EL (cell line): ENCODE measurements around the gene PCSK5.
"Not testable (repeated sequence)": the region's sequence is repeated elsewhere in the genome, so short reads cannot be mapped to it uniquely, and the experiment has no call there.

ENCODE experiments used
- DNase-seq: peaks from one replicate; pipeline ENCODE4 v3.0.0-alpha.2; 2016

Gene PCSK5

GRCh38 chr9:76289042-76289441 lies 398.6 kb downstream of the PCSK5 start:
- no peak for DNase-seq

DNA sequence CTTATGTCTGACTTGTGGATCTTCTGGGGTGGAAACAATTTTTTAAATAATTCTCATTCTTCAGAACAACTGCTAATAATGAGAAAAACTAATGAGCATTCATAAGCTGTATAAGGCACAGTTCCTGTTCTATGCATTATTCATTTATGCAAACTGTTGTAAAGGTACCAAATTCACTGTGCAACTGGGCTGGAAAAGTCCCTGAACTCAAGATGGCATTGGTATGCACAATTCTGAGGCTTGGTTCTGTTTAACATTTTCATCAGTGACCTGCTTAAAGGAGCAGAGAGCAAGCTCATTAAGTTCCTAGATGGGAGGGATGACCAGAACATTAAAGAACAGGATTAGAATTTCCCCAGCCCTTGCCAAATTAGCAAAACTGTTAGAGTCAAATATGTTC lies 399.2 kb downstream of the PCSK5 start:
- DNase-seq = no peak

DNA sequence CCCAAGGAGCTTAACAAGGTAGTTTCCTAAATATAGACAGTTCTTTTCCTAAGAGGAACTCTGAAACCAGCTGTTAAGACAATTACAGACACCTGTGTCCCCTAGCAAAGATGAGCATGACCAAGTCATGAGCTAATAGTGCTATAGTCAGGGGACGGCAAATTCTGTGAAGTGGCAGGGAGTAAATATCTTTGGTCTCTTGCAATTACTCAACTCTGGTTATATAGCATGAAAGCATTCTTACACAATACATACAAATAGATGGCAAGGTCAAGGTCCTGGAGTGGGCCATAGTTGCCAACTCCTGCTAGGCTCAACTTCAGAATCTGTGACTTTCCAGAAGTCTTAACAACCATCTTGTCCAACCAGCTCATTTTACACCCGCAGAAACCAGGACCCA lies 400.1 kb downstream of the PCSK5 start:
- DNase-seq = no peak

GRCh38 chr9:76292246-76292645 lies 401.8 kb downstream of the PCSK5 start:
- no peak for DNase-seq

GRCh38 chr9:76292658-76293057 lies 402.2 kb downstream of the PCSK5 start:
- DNase-seq = no peak

GRCh38 chr9:76294301-76294700 lies 403.8 kb downstream of the PCSK5 start:
- no peak for DNase-seq

DNA sequence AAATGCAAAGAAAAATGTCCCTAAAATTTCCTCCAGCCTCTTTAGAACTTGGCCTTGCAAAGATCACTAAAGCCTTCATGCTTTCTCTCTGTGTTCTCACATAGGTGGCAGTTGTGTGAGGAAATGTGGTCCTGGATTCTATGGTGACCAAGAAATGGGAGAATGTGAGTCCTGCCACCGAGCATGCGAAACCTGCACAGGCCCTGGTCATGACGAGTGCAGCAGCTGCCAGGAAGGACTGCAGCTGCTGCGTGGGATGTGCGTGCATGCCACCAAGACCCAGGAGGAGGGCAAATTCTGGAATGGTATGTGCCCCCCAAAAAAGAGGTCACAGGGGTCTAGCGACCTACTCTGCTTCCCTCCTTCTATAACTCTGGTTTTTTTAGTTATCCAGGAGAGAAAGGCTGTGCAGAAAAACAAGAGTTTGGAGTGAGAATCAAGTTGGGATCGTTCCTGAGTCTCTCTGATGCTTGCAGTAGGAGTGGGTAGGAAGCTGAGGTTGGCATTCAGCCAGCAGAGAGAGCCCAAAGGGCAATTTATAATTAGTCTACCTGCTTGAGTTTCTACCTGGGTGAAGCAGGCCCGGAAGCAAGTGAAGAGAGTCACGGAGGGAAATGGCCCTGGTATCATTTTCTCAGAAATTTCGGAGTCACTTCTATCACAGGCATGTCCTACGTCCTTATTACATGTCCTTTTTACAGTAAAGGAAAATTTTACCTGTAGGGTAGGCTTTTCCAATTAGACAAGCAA lies 406.3 kb downstream of the PCSK5 start:
- no peak for DNase-seq

- no peak for DNase-seq
Observed at GRCh38 chr9:76297721-76298239, 407.3 kb downstream of the PCSK5 start.

GRCh38 chr9:76298521-76299144 lies 408.2 kb downstream of the PCSK5 start:
- DNase-seq = no peak

DNA sequence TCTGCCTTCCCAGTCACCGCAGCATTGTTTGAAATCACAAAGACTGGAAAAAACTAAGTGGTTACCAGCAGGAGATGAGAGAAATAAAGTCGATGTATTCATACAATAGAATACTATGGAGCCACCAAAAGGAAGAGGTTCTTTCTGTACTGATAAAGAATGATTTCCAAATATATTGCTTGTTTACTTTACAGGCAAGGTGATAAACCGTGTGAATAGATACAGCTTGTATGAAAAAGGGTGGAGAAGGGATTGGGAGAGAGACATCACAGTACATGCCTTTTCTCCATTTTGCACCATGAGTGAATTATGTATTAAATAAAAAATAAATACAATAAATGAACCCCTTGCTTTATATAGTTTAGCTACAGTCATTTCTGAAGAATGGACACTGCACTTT lies 412.1 kb downstream of the PCSK5 start:
- DNase-seq = no peak

DNA sequence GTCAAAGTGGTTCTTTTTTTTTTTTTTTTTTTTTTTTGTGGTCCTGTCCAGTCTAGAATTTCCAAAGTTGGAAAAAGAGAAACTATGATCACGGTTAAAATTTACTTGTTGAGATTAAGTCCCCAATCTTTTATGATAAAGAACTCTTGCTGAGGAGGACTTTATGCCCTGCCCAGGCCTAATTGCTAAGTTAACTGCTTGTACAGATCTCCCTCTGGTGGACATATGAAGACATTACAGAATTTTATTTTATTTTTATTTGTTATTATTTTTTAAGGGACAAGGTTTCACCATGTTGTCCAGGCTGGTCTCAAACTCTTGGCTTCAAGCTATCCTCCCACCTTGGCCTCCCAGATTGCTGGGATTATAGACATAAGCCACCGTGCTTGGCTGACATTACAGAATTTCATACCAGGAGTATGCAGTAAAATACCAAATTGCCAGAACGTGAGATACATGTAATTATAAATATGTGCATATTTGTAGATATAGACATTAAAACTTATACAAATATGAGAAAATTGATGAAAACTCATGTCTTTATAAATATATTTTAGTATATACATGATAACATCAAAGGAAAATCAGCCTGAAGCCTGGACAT lies 412.6 kb downstream of the PCSK5 start:
- DNase-seq = peak; percentile 42

DNA sequence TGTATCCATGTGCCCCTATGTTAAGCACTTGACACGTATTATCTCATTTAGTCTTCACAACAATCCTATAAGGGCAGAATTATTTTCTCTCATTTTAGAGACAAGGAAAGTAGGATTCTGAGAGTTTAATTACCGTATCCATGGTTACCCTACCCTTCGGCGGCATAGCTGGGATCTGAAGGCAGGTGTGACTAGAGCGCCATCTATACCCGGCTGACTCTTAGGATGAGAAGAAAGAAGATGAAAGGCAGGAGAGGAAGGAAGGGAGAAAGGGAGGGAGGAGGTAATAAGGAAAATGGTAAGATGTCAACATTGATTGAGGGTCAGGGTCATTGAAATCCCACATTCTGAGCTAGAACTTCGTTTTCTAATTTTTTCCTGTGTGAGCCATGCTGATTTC lies 416.6 kb downstream of the PCSK5 start:
- DNase-seq = not testable (repeated sequence)

DNA sequence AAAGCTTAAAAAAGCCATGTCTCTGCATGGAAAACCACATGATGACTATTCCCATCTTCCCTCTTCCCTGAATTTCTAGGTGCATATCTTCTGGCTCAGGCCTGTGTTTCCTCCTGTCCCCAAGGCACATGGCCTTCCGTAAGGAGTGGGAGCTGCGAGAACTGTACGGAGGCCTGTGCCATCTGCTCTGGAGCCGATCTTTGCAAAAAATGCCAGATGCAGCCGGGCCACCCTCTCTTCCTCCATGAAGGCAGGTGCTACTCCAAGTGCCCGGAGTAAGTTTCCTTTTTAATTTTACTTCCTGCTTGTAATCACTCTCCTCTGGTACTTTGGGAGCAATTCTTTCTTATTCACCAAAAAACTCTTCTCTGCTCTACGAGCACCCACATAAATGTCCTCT lies 420.1 kb downstream of the PCSK5 start:
- no peak for DNase-seq

DNA sequence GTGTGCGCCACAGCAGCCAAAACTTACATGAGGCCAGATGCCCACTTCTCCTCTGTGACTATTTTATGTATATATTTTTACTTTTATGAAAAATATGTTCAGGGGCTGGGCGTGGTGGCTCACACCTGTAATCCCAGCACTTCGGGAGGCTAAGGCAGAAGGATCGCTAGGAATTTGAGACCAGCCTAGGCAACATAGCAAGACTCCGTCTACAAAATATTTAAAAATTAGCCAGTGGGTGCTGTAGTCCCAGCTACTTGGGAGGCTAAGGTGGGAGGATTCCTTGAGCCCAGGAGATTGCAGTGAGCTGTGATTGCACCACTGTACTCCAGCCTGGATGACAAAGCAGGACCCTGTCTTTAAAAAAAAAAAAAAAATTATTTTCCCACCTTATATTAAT lies 420.5 kb downstream of the PCSK5 start:
- DNase-seq = no peak

GRCh38 chr9:76311537-76311936 lies 421.1 kb downstream of the PCSK5 start:
- DNase-seq = no peak

GRCh38 chr9:76313771-76314170 lies 423.3 kb downstream of the PCSK5 start:
- no peak for DNase-seq

- no peak for DNase-seq
Observed at GRCh38 chr9:76314321-76314720, 423.8 kb downstream of the PCSK5 start.

DNA sequence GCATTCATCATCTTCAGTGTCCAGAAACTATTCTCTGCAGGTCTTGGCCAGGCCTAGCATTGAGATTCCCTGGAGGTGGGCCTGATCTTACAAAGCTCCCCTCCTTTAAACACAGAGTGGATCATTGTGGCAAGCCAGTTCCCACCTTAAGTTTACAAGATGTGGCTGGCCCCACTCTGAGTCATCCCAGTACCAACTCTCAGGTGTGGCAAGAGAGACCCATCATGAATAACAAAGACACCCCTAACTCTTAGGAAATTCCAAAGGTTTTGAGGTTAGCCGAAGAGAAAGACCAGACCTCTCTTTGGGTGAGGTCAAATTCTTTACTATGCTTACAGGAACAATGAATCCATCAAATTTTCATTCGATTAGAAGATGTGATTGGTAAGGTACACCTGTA lies 425.6 kb downstream of the PCSK5 start:
- no peak for DNase-seq

DNA sequence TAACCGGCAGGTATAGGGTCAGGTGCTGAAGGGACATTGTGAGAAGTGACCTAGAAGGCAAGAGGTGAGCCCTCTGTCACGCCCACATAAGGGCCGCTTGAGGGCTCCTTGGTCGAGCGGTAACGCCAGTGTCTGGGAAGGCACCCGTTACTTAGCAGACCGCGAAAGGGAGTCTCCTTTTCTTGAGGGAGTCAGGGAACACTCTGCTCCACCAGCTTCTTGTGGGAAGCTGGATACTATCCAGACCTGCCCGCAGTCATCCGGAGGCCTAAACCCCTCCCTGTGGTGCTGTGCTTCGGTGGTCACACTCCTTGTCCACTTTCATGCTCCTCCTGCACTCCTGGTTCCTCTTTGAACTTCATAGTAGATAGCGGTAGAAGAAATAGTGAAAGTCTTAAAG lies 429.0 kb downstream of the PCSK5 start:
- DNase-seq = not testable (repeated sequence)

DNA sequence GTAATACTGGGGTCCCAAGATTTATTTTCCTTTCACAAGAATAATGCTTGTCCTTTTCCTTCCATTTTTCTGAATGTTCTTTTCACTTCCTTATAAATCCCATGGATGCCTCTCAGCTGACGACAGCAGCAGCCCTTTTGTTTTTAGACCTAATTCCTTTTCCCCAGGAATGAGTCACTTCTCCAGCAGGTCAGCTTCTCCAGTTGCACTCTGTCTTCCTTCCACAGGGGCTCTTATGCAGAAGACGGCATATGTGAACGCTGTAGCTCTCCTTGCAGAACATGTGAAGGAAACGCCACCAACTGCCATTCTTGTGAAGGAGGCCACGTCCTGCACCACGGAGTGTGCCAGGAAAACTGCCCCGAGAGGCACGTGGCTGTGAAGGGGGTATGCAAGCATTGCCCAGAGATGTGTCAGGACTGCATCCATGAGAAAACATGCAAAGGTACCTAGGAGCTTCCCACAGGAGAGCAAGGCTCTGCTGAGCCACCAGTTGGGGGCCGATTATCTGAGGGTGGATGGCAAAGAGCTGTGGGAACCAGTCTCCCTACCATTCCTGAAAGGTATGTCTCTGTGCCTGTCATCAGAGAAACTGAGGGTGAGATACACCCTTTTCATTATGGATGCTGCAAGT lies 430.8 kb downstream of the PCSK5 start:
- DNase-seq = peak; percentile 67

GRCh38 chr9:76322810-76323209 lies 432.3 kb downstream of the PCSK5 start:
- DNase-seq = peak; percentile 7

- DNase-seq = no peak
Observed at GRCh38 chr9:76323490-76323889, 433.0 kb downstream of the PCSK5 start.

- not testable (repeated sequence) for DNase-seq
Observed at GRCh38 chr9:76324030-76324429, 433.6 kb downstream of the PCSK5 start.

DNA sequence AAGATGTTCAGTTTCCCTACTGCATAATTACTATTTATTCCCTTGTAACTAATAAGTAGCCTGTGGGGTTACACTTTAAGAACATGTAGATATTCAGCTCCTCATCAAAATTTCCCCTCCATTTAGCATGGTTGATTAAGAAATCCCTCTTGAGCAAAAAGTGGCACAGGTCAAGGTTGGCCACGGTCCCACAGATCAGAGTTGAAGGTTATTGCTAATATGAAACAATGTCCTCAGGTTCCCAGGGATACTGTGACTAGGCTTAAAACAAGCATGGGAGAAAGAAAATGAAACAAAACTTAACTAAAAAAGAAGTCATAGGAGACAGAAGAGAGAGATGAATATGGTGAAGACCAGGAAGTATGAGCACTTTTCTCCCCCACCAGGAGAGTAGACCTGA lies 439.6 kb downstream of the PCSK5 start:
- no peak for DNase-seq
